HG03060 (cell line): ENCODE measurements around the gene WRNIP1.

ENCODE experiments used
- ATAC-seq: cut with Tn5 transposase; IDR thresholded peaks from one replicate; pipeline ENCODE4 v1.9.1; 2021; ENCODE audit warnings: low read depth, moderate number of reproducible peaks; ENCODE audit not compliant: unreplicated experiment

Gene WRNIP1

GRCh38 chr6:2802521-2803060 lies 37.4 kb downstream of the WRNIP1 start:
- ATAC-seq: no peak

- no peak for ATAC-seq
Observed at GRCh38 chr6:2803731-2804429, 38.7 kb downstream of the WRNIP1 start.

DNA sequence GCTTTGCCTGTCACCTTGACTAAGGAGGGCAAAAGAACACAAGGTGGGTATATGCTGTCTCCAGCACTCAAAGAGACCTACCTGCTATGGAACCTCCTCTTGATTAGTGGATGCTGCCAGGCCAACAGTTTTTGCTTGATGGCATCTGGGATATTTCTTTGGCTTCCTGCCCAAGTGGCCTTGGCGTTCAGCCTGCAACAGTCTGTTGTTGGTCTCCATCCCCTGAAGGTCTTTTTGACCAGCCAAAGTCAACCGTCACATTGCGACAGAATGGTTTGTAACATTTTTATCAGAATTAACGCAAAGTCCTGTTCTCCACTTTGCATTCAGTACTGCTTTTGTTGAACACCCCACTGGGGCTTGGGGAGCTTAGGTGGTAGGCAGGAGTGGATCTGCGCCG lies 39.3 kb downstream of the WRNIP1 start:
- ATAC-seq: no peak

DNA sequence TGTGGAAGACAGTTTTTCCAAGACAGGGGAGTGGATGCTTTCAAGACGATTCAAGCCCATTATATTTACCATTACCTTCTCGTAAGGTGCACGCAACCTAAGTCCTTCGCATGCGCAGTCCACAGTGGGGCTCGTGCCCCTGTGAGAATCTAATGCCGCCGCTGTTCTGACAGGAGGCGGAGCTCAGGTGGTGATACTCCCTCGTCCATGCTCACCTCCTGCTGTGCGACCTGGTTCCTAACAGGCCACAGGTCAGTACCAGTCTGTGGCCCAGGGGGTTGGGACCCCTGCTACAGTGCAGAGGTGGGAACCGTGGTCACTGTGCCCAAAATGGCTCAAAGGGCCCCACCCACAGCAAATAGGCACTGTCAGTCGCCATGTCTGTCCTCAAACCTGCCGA lies 39.8 kb downstream of the WRNIP1 start:
- ATAC-seq: no peak

DNA sequence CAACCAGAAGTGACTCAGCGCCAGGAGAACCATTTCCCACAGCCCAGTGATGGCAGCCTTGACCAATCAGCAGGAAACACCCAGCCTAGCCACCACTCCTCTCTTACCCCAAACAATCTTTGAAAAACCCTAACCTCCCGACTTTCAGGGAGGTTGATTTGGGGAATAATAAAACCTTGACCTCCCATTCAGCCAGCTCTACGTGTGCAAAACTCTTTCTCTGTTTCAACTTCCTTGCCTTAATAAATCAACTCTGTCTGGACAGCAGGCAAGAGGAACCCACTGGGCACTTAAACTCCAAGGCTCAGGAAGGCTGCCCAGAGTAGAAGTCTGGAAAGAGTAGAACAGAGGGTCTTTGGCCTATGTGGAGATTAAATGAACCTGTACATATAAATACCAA lies 41.5 kb downstream of the WRNIP1 start:
- ATAC-seq: no peak

- ATAC-seq: no peak
Observed at GRCh38 chr6:2807342-2808090, 42.3 kb downstream of the WRNIP1 start.

DNA sequence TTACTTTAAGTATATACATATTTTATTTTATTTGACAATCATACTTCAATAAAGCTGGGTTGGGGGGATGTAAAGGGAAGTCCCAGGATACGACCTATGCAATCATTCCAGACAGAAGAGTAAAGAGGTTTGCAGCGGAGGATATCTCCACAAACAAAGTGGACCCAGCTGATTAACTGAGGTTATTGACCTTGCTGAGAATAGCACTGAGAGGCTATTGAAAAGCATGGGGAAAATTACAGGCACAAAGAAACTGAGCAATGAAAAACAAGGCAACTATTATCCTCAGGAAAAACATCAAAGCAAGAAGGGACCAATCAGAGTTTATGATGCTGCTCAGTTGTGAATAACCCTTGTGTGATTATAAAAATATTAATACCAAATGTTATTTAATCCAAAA lies 43.8 kb downstream of the WRNIP1 start:
- no peak for ATAC-seq

DNA sequence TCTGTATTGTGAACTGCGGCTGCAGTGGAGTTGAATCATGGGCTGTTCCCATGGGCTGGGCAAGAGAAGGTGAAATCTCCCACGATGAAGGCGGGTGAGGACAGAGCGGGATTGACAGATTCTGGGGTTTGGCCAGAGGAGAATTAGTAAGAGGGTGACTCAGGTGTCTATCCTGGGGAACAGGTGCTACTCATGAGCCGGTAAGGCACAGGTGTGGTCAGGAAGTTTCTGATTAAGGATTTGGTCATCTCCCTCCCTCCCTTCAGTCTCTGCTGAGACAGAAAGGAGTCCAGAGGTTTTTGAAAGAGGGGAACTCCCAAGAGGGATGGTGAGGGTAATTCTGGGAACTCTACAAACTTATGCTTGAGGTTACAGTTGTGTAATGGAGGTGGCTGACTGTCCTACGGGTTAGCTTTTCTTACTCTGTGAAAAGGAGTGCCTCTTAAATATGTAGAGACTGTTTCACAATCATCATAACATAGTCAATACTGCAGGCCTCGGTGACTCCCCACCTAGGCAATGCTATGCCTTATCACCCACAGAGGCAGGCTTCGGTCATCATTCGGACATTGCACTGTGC lies 45.0 kb downstream of the WRNIP1 start:
- no peak for ATAC-seq

- ATAC-seq: no peak
Observed at GRCh38 chr6:2812695-2813094, 47.5 kb downstream of the WRNIP1 start.

DNA sequence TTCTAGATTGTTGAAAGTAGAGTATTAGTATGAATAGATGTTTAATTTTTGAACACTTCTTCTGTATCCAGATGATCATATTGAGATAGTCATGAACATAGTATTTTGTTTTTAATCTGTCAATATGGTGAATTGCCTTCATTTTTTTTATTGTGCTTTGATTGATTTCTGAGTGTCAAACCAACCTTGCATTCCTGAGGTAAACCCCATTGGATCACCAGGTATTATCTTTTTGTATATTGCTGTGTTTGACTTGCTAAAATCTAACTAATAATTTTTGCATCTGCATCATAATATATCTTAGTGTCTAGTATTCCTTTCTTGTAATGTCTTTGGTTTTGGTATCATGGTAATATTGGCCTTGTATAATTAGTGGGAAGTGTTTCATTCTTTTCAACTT lies 51.0 kb downstream of the WRNIP1 start:
- no peak for ATAC-seq

GRCh38 chr6:2817903-2818443 lies 52.8 kb downstream of the WRNIP1 start:
- ATAC-seq: no peak

DNA sequence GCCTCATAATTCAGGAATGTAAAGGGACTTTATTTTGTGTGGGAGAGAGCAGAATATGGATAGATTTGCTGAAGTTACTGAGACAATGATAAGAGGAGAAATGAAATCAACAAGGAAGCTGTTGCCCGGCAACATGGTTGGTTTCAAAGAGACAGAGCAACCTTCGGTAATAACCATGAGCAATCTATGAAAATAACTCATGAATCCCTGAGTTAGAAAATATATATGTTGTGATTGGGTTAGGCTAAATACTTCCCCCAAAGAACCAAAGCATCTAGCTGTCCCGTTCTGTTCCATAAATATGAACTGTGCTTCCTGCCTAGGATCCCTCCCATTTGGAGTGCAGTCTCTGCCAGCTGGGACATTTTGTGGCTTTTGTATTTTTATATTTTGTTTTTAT lies 53.4 kb downstream of the WRNIP1 start:
- ATAC-seq: no peak

GRCh38 chr6:2819115-2819514 lies 53.9 kb downstream of the WRNIP1 start:
- no peak for ATAC-seq

DNA sequence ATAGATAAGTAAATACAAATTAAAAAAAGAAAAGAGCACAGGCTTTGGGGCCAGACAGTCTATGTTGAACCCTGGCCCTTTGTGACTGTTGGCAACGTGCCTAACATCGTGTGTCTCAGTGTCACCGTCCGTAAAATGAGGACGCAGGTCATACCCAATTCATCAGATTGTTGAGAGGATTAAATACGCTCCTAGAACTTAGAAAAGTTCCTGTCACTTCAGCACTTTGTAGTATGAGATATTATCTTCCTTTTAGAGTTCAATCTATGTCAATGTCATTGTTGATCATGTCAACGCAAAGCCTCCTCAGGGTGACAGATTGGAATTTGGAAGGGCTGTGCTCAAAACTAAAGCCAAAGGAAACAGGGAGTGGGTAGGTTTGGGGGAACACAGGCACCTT lies 54.8 kb downstream of the WRNIP1 start:
- ATAC-seq: no peak

- ATAC-seq: no peak
Observed at GRCh38 chr6:2820415-2820814, 55.2 kb downstream of the WRNIP1 start.

DNA sequence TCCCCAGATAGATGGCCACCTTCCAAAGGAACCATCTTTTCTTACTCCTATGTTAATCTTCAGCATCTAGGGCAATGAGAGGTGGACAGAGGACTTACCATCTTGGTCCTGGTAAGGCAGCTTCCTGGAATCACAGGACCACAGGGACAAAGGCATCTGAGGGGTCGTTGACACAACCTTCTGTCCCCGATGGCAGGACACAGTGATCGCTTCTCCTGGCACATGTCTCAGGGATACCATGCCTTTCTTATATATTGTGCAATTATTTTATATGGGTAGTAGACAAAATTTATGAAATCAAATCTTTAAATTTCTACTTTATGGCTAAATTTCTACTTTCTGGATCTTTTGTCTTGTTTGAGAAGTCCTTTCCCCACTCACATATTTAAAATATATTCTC lies 56.4 kb downstream of the WRNIP1 start:
- ATAC-seq: no peak

DNA sequence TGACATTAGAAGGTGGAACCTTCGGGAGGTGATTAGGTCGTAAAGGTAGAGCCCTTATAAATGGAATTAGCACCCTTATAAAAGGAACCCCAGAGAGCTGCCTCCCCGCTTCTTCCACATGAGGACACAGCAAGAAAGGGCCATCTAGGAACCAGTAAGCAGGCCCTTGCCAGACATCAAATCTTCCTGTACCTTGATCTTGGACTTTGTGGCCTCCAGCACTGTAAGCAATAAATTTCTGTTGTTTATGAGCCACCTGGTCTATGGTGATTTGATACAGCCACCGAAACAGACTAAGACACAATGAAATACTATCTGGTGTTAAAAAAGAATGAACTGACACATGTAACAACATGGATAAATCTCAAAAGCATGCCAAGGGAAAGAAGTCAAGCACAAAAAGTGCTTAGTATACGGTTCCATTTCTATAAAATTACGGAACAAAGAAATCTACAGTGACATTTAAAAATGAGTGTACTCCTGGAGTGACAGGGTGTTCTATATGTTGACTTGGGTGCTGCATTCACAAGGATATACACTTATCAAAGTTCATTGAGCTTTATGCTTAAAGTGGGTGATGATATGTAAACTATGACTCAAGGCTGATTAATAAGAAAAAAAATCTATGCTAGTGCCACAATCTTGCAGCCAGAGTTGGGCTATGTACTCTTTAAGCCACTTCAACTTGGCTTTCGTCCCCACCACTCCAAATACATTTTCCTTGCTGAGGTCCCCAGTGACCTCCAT lies 58.1 kb downstream of the WRNIP1 start:
- no peak for ATAC-seq

DNA sequence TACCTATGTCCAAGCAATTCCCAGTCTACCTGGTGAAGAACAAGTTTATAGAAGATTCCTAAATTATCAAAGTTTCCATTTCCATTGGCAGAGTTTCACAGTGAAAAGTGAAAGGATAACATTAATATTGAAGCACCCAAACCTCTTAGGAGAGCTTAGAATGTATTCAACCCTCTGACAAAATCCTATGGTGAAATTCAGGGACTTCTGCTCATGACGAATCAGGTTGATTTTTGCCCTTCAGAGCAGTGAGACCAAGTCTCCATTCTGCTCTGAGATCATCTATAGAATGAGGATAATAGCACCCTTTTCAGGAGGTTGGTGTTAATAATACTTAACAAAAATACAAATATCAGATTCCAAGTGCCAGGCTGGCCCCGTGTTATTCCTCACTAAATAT lies 60.9 kb downstream of the WRNIP1 start:
- ATAC-seq: no peak

DNA sequence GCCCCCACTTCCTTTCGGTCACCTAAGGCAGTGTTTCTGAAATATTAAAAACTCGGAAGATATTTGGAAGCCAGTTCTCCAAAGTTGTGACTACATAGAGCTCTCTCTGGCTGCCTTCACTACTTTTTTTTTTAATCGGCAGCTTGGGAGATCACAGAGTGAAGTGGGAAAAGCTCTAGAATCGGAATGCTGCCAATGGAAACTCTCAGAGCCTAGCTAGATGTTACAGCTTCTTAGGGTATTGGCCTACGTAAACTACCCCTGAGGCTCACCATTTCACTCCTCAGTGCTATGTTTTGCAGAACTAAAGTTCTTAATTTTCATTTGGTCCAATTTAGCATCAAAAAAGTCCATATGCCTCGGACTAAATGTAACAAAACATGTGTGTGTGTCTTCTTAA lies 61.9 kb downstream of the WRNIP1 start:
- no peak for ATAC-seq

- no peak for ATAC-seq
Observed at GRCh38 chr6:2828629-2829028, 63.4 kb downstream of the WRNIP1 start.

DNA sequence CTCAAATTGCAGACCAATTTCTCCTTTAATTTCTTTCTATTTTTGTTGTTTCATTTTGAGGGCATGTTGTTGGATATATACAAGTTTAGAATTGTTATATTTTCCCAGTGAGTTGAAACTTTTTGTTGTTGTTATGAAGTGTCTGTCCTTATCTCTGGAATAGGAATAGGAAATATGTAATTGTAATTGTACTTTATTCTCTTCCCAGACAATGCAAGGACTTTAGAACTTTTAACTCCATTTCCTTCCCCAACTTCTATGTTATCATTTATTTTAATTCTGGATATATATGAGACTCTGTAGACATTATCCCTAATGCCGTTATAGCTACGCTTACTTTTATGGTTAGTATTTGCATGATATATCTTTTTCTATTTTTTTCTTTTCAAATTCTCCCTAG lies 64.1 kb downstream of the WRNIP1 start:
- ATAC-seq: no peak
